Lower leg skin (tissue), 4 donors: ENCODE measurements around the gene TMEM123. TPM values are rescaled to one million over a fixed set of nuclear protein-coding genes. Genes with fewer than 3 reads are reported as not detected.

ENCODE experiments used
- DNase-seq, 2 donors: peaks; one replicate each; pipeline ENCODE4 v3.0.0-alpha.2; 2019; ENCODE audit warnings: low spot score in 2 of 2
- H3K4me3 ChIP-seq: fragments of 200-600 bp; sonication (generic); 2 replicates; pipeline ENCODE4 v1.5.1; 2017; ENCODE audit warnings: mild to moderate bottlenecking, low read depth; ENCODE audit not compliant: poor library complexity, severe bottlenecking
- CTCF ChIP-seq, 3 donors: fragments of 450-650 bp; IDR thresholded peaks; one replicate each; pipeline ENCODE4 v1.5.1; 2016; ENCODE audit warnings: antibody characterized with exemption in 3 of 3, mild to moderate bottlenecking in 3 of 3, moderate library complexity in 2 of 3
- POLR2A ChIP-seq, 2 donors: fragments of 450-650 bp; IDR thresholded peaks; one replicate each; pipeline ENCODE4 v1.6.1; 2016 to 2017; ENCODE audit warnings: antibody characterized with exemption in 2 of 2, mild to moderate bottlenecking in 1 of 2, moderate library complexity in 1 of 2
- WGBS, 2 donors: methylation state at CpG; one replicate each; pipeline ENCODE4 v1.1.5; 2018; 5-methylcytosine and 5-hydroxymethylcytosine counted together
- intact Hi-C: fragments of 100-400 bp; cut with DNase I; formaldehyde crosslinking; loops from one replicate; pipeline ENCODE4 v1.15.0; 2023; ENCODE audit warnings: low total_unique reads
- total RNA-seq, 4 donors: library from RNA; depleted of rRNA; stranded (reverse); fragments of >200 nt; gene quantifications; one replicate each; pipeline ENCODE4 v1.1.0, GENCODE V29; 2016

Gene TMEM123
- total RNA-seq, 4 donors from 2014 or later: 158 to 250 (median 206) TPM

GRCh38 chr11:102471474-102471873, 18.9 kb upstream of the TMEM123 start:
- no peak overlapping the region for H3K4me3 ChIP-seq
- no peak for TF ChIP-seq CTCF (IDR thresholded peaks at IDR 0.05)
- no peak for TF ChIP-seq POLR2A (IDR thresholded peaks at IDR 0.05)
- no peak for DNase-seq
- intact Hi-C loops: no loop called here

- no peak overlapping the region for H3K4me3 ChIP-seq
- intact Hi-C loops: no loop called here
- DNase-seq: no peak
- no peak for TF ChIP-seq POLR2A (IDR thresholded peaks at IDR 0.05)
- no peak for TF ChIP-seq CTCF (IDR thresholded peaks at IDR 0.05)
- WGBS, 2 donors: 86 to 87% methylated on average over 3 of the region's 3 CpGs
Observed at GRCh38 chr11:102470251-102470650, 17.7 kb upstream of the TMEM123 start.

GRCh38 chr11:102469196-102469821, 16.7 kb upstream of the TMEM123 start:
- DNase-seq: no peak

GRCh38 chr11:102468616-102469195, 16.1 kb upstream of the TMEM123 start:
- TF ChIP-seq CTCF (IDR thresholded peaks at IDR 0.05) (no peak), POLR2A (IDR thresholded peaks at IDR 0.05) (no peak)
- DNase-seq: no peak
- intact Hi-C loops: no loop called here
- WGBS, 2 donors: 77 to 78% methylated on average over 6 of the region's 6 CpGs
- H3K4me3 ChIP-seq: no peak overlapping the region

More at GRCh38 chr11:102469196-102469821, 16.7 kb upstream of the TMEM123 start:
- no peak for TF ChIP-seq POLR2A (IDR thresholded peaks at IDR 0.05)
- TF ChIP-seq CTCF (IDR thresholded peaks at IDR 0.05): no peak
- H3K4me3 ChIP-seq: no peak overlapping the region
- intact Hi-C loops: no loop called here
- WGBS, 2 donors: 70 to 74% methylated on average over 8 of the region's 8 CpGs

GRCh38 chr11:102467853-102468580, 15.5 kb upstream of the TMEM123 start:
- no peak overlapping the region for H3K4me3 ChIP-seq
- WGBS, 2 donors: 82 to 88% methylated on average over 6 of the region's 6 CpGs
- intact Hi-C loops: no loop called here
- no peak for DNase-seq
- no peak for TF ChIP-seq CTCF (IDR thresholded peaks at IDR 0.05)
